ENCODE data around the gene SDCCAG8. TPM values are rescaled to one million over a fixed set of nuclear protein-coding genes. Genes with fewer than 3 reads are reported as not detected.
A peak's percentile ranks its signal among the peaks of the same experiment; 100 is the strongest.
"Not testable (repeated sequence)": the region's sequence is repeated elsewhere in the genome, so short reads cannot be mapped to it uniquely, and the experiment has no call there.

The SDCCAG8 gene
- total RNA-seq, 4 donors from 2014 or later: 21.6 to 62.7 (median 39.8) TPM

DNA sequence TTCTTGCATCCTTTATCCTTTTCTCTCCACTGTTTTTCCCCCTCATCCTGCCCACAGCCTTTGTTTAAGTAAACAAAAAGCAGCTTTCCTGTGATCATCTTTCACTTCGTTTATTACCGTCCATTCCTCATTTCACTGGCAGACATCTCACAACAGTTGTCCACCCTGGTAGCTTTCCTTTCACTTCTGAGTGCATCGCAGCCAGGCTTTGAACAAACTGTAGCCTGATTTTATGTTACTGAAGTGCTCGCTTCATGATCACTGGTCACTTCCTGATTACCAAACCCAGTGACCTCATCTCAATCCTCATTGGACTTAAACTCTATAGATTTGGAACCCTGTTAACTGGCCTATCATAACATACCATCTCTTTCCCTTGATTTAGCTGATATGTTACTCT is 67.7 kb downstream of the SDCCAG8 start:
- WGBS: 77% methylated on average over 4 of the region's 4 CpGs
- Histone ChIP-seq H3K9me3 (no peaks in the 10 kb centered on the region), H3K4me1 (no peaks in the 10 kb centered on the region), H3K27me3 (no peaks in the 10 kb centered on the region), H3K36me3 (peaks cover 15% of the 10 kb centered on the region), H3K27ac (no peak overlapping the region), H3K4me3 (no peak overlapping the region)
- TF ChIP-seq EP300 (IDR thresholded peaks at IDR 0.05) (no peak), POLR2AphosphoS5 (IDR thresholded peaks at IDR 0.05) (no peak), POLR2A (IDR thresholded peaks at IDR 0.05) (no peak), CTCF (IDR thresholded peaks at IDR 0.05) (no peak)
- no peak for DNase-seq (ENCODE audit: low spot score in 2 of 2)

- H3K27me3 ChIP-seq: no peaks in the 10 kb centered on the region
- TF ChIP-seq CTCF (IDR thresholded peaks at IDR 0.05) (peak; percentile 36 to 72), POLR2A (IDR thresholded peaks at IDR 0.05) (no peak), POLR2AphosphoS5 (IDR thresholded peaks at IDR 0.05) (no peak), EP300 (IDR thresholded peaks at IDR 0.05) (no peak)
- H3K27ac ChIP-seq: no peak overlapping the region
- 2% methylated on average over 1 of the region's 1 CpG for WGBS
- no peak overlapping the region for H3K4me3 ChIP-seq
- DNase-seq (ENCODE audit: low spot score in 2 of 2): no peak
- no peaks in the 10 kb centered on the region for H3K4me1 ChIP-seq
- H3K36me3 ChIP-seq: peaks cover 8% of the 10 kb centered on the region
- no peaks in the 10 kb centered on the region for H3K9me3 ChIP-seq
Measured at GRCh38 chr1:243325305-243325890, 69.6 kb downstream of the SDCCAG8 start.

DNA sequence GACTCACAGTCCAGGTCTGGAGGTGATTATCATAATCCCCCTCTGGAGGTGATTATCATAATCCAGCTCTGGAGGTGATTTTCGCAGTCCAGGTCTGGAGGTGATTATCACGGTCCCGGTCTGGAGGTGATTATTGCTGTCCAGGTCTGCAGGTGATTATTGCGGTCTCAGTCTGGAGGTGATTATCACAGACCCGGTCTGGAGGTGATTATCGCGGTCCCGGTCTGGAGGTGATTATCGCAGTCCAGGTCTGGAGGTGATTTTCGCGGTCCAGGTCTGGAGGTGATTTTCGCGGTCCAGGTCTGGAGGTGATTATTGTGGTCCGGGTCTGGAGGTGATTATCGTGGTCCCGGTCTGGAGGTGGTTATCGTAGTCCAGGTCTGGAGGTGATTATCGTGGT is 76.6 kb downstream of the SDCCAG8 start:
- no peaks in the 10 kb centered on the region for H3K4me1 ChIP-seq
- 90% methylated on average over 17 of the region's 18 CpGs for WGBS
- no peaks in the 10 kb centered on the region for H3K9me3 ChIP-seq
- H3K36me3 ChIP-seq: peaks cover 43% of the 10 kb centered on the region
- TF ChIP-seq EP300 (IDR thresholded peaks at IDR 0.05): no peak
- TF ChIP-seq POLR2AphosphoS5 (IDR thresholded peaks at IDR 0.05): no peak
- H3K27me3 ChIP-seq: no peaks in the 10 kb centered on the region
- H3K27ac ChIP-seq: no peak overlapping the region
- no peak for DNase-seq (ENCODE audit: low spot score in 2 of 2)
- no peak overlapping the region for H3K4me3 ChIP-seq

DNA sequence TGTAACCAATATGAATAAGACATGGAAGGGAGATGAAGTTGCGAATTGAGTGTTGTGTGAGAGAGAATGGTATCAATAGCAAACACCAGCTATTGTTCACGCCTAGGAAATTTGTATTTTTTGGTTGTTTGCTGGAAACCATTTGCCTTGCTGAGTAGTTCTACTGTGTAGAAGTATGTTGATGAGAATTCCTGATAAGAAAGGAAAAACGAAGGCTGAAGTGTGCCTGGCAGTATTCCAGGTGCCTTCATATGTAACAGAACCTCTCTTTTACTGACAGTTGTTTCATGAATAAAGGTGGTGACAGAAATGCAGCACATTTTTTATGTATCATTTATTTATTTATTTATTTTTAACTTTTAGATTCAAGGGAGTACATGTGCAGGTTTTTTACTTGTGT is 79.5 kb downstream of the SDCCAG8 start:
- DNase-seq (ENCODE audit: low spot score in 2 of 2): no peak
- no peaks in the 10 kb centered on the region for H3K4me1 ChIP-seq
- H3K9me3 ChIP-seq: no peaks in the 10 kb centered on the region
- H3K27me3 ChIP-seq: no peaks in the 10 kb centered on the region
- WGBS: 82% methylated on average over 3 of the region's 3 CpGs
- no peak overlapping the region for H3K4me3 ChIP-seq
- no peak for TF ChIP-seq POLR2A (IDR thresholded peaks at IDR 0.05)
- no peak for TF ChIP-seq EP300 (IDR thresholded peaks at IDR 0.05)
- no peak for TF ChIP-seq CTCF (IDR thresholded peaks at IDR 0.05)
- no peak for TF ChIP-seq POLR2AphosphoS5 (IDR thresholded peaks at IDR 0.05)
- H3K36me3 ChIP-seq: peaks cover 38% of the 10 kb centered on the region
- no peak overlapping the region for H3K27ac ChIP-seq

- TF ChIP-seq POLR2AphosphoS5 (IDR thresholded peaks at IDR 0.05) (no peak), CTCF (IDR thresholded peaks at IDR 0.05) (no peak), EP300 (IDR thresholded peaks at IDR 0.05) (no peak), POLR2A (IDR thresholded peaks at IDR 0.05) (no peak)
- Histone ChIP-seq H3K36me3 (peaks cover 38% of the 10 kb centered on the region), H3K9me3 (no peaks in the 10 kb centered on the region), H3K27me3 (no peaks in the 10 kb centered on the region), H3K27ac (no peak overlapping the region), H3K4me3 (no peak overlapping the region), H3K4me1 (no peaks in the 10 kb centered on the region)
- 89% methylated on average over 2 of the region's 2 CpGs for WGBS
- DNase-seq (ENCODE audit: low spot score in 2 of 2): no peak
Measured at GRCh38 chr1:243336163-243336562, 80.3 kb downstream of the SDCCAG8 start.

DNA sequence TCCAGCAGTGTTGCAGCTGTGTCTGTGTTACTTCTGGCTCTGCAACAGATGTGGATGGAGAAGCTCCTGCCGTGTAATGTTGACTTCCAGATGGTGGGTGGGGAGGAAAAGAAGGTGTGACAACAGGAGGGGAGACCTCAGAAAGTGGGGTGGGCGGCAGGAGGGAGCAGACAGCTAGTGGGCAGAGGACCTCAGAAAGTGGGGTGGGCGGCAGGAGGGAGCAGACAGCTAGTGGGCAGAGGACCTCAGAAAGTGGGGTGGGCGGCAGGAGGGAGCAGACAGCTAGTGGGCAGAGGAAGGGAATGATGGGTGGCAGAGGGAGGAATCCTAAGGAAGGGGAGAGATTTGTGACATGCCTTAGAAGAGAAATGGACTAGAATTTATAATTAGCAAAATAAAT is 83.0 kb downstream of the SDCCAG8 start:
- WGBS: 90% methylated on average over 4 of the region's 4 CpGs
- not testable (repeated sequence) for DNase-seq (ENCODE audit: low spot score in 2 of 2); H3K27me3 ChIP-seq; H3K4me3 ChIP-seq; H3K9me3 ChIP-seq; H3K4me1 ChIP-seq; H3K27ac ChIP-seq
- H3K36me3 ChIP-seq: peaks cover 20% of the 10 kb centered on the region

Data from suprapubic skin (tissue), 4 donors.